Measurements from ENCODE around the gene MGP.

The MGP gene

DNA sequence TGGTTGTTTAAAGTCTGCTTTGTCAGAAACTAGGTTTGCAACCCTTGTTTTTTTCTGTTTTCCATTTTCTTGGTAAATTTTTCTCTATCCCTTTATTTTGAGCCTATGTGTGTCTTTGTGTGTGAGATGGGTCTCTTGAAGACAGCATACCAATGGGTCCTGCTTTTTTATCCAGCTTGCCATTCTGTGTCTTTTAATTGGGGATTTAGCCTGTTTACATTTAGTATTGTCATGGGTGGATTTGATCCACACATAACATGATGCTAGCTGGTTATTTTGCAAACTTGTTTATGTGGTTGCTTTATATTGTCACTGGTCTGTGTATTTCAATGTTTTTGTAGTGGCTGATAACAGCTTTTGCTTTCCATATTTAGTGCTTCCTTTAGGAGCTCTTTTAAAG is 25.2 kb downstream of the MGP start:
- DNase-seq (ENCODE audit: low spot score) = no peak
- TF ChIP-seq, protein P1, sequence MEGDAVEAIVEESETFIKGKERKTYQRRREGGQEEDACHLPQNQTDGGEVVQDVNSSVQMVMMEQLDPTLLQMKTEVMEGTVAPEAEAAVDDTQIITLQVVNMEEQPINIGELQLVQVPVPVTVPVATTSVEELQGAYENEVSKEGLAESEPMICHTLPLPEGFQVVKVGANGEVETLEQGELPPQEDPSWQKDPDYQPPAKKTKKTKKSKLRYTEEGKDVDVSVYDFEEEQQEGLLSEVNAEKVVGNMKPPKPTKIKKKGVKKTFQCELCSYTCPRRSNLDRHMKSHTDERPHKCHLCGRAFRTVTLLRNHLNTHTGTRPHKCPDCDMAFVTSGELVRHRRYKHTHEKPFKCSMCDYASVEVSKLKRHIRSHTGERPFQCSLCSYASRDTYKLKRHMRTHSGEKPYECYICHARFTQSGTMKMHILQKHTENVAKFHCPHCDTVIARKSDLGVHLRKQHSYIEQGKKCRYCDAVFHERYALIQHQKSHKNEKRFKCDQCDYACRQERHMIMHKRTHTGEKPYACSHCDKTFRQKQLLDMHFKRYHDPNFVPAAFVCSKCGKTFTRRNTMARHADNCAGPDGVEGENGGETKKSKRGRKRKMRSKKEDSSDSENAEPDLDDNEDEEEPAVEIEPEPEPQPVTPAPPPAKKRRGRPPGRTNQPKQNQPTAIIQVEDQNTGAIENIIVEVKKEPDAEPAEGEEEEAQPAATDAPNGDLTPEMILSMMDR (IDR thresholded peaks at IDR 0.05; ENCODE audit: extremely low read depth, missing control alignments) = no peak

DNA sequence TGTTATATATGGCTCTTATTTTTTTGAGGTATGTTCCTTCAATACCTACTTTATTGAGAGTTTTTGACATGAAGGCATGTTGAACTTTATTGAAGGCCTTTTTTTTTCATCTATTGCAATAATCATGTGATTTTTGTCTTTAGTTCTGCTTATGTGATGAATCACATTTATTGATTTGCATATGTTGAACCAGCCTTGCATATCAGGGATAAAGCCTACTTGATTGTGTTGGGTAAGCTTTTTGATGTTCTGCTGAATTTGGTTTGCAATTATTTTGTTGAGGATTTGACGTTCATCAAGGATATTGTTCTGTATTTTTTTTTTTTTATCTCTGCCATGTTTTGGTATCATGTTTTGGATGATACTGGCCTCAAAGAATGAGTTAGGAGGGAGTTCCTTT is 27.1 kb downstream of the MGP start:
- no peak for DNase-seq (ENCODE audit: low spot score)
- TF ChIP-seq, protein P1 (IDR thresholded peaks at IDR 0.05; ENCODE audit: extremely low read depth, missing control alignments) = no peak

- TF ChIP-seq, protein P1 (IDR thresholded peaks at IDR 0.05; ENCODE audit: extremely low read depth, missing control alignments) = no peak
- peak; percentile 8 for DNase-seq (ENCODE audit: low spot score)
Measured at GRCh38 chr12:14854586-14855183, 31.0 kb downstream of the MGP start.

GRCh38 chr12:14853961-14854360 is 31.7 kb downstream of the MGP start:
- TF ChIP-seq, protein P1 (IDR thresholded peaks at IDR 0.05; ENCODE audit: extremely low read depth, missing control alignments) = no peak
- DNase-seq (ENCODE audit: low spot score) = no peak

DNA sequence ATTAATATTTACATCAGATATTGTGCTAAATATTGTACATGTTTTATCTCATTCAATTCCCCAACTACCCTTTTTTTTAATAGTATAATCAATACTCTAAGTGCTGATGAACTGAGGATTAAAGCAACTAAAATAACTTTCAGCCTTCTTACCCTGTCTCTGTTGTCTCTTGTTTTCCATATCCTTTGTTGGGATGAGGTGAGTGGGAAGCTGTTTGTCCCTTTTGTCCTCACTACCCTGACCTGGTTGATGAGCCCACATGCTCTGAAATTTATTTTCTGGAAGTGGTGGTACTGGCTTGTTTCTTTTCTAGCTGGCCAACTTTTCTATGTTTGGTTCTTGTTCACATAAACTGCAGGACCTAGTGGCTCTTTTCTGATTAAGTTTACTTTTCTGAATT is 32.8 kb downstream of the MGP start:
- DNase-seq (ENCODE audit: low spot score) = no peak
- TF ChIP-seq, protein P1 (IDR thresholded peaks at IDR 0.05; ENCODE audit: extremely low read depth, missing control alignments) = no peak

DNA sequence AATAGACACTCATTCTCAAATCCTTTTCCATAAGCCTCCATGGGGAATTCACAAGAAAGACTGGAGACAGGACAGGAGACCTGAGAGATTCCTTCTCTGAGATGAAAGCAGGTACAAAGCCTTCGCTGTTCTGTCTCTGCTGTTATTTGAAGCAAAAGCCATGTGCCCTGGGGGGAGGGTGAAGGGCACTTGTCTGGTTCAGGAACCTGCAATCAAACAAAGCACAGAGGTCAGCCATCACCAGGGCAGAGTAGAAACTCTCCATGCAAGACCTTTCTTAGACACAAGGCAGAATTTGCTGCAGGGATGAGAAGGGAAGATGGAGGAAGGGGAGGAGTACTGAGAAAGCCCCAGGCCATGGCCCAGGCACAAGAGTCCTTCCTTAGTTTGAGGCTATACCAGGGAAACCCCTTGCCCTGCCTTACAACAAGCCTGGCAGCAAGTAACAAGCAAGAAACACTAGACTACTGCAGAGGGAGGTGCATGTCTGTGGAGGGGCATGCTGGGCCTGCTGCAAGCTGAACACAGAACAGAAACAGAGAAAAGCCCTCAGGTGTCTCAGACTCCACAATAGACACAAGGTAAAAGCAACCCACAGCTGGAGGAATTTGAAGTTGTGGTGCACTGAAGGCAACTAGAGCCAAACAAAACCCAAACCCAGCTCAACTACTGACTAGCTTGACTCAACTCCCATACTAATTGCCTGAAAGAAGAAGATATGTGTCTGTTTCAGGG is 34.6 kb downstream of the MGP start:
- TF ChIP-seq, protein P1 (IDR thresholded peaks at IDR 0.05; ENCODE audit: extremely low read depth, missing control alignments) = no peak
- no peak for DNase-seq (ENCODE audit: low spot score)

GRCh38 chr12:14849661-14850060 is 36.0 kb downstream of the MGP start:
- TF ChIP-seq, protein P1 (IDR thresholded peaks at IDR 0.05; ENCODE audit: extremely low read depth, missing control alignments) = no peak
- DNase-seq (ENCODE audit: low spot score) = no peak

Data from GM20000 (cell line).